KMS-11 (cell line): ENCODE results near the gene LARGE1.

Source experiments
- H2AFZ ChIP-seq: fragments of 200-600 bp; sonication (generic); 2 replicates; pipeline ENCODE4 v1.6.1; 2016; ENCODE audit warnings: antibody characterized with exemption, mixed run types, low read depth
- H3K27ac ChIP-seq: fragments of 200-600 bp; sonication (generic); 2 replicates; pipeline ENCODE4 v1.6.1; 2016; ENCODE audit warnings: mild to moderate bottlenecking, mixed run types
- H3K27me3 ChIP-seq: fragments of 200-600 bp; sonication (generic); 2 replicates; pipeline ENCODE4 v1.6.1; 2017; ENCODE audit warnings: mild to moderate bottlenecking, low read depth, mixed run types, moderate library complexity; ENCODE audit not compliant: insufficient read depth
- H3K36me3 ChIP-seq: fragments of 200-600 bp; sonication (generic); 2 replicates; pipeline ENCODE4 v1.6.1; 2017; ENCODE audit warnings: mild to moderate bottlenecking, mixed run types; ENCODE audit not compliant: insufficient read depth
- H3K4me1 ChIP-seq: fragments of 200-600 bp; sonication (generic); 2 replicates; pipeline ENCODE4 v1.6.1; 2016; ENCODE audit warnings: mild to moderate bottlenecking, low read depth, mixed run types; ENCODE audit not compliant: poor library complexity, severe bottlenecking
- H3K4me2 ChIP-seq: fragments of 200-600 bp; sonication (generic); 2 replicates; pipeline ENCODE4 v1.7.0; 2016; ENCODE audit warnings: mild to moderate bottlenecking, mixed run types
- H3K4me3 ChIP-seq: fragments of 200-600 bp; sonication (generic); IDR thresholded peaks from 2 replicates; pipeline ENCODE4 v1.6.1; 2017; ENCODE audit warnings: low read depth, low read length, mixed read lengths; ENCODE audit not compliant: insufficient read depth
- H3K79me2 ChIP-seq: fragments of 200-600 bp; sonication (generic); 2 replicates; pipeline ENCODE4 v1.6.1; 2016; ENCODE audit warnings: low read depth, mixed run types; ENCODE audit not compliant: insufficient read depth
- H3K9ac ChIP-seq: fragments of 200-600 bp; sonication (generic); 2 replicates; pipeline ENCODE4 v1.6.1; 2016; ENCODE audit warnings: mild to moderate bottlenecking, mixed run types
- H4K20me1 ChIP-seq: fragments of 200-600 bp; sonication (generic); 2 replicates; pipeline ENCODE4 v1.6.1; 2016; ENCODE audit warnings: mild to moderate bottlenecking, mixed run types; ENCODE audit not compliant: insufficient read depth
- TF ChIP-seq, protein P1 (sequence below): fragments of 200-600 bp; sonication (generic); conservative IDR thresholded peaks from 2 replicates; pipeline ENCODE4 v1.6.1; 2017; ENCODE audit warnings: low read depth, mild to moderate bottlenecking, antibody characterized with exemption, low read length, moderate library complexity, mixed read lengths

LARGE1 gene

DNA sequence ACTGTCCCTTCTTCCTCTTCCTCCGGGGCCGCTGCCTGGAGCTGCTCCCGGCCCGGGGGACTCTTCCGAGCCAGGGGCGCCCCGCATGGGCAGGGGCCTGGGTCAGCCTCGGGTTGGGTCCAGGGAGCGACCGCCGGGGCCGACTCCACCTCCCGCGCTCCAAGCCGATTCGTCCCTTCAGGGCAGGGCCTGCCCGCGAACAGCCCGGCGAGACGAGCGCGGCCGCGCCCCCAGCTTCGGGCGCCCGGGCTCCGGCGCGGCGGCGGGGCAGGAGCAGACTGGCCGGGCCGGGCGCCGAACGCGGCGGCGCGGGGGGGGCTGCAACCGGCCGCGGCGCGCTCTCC, at the start of gene LARGE1:
Gene LARGE1, minus strand, starts transcription at position 280 of the 344 bp plus-strand sequence.
- TF ChIP-seq, protein P1, sequence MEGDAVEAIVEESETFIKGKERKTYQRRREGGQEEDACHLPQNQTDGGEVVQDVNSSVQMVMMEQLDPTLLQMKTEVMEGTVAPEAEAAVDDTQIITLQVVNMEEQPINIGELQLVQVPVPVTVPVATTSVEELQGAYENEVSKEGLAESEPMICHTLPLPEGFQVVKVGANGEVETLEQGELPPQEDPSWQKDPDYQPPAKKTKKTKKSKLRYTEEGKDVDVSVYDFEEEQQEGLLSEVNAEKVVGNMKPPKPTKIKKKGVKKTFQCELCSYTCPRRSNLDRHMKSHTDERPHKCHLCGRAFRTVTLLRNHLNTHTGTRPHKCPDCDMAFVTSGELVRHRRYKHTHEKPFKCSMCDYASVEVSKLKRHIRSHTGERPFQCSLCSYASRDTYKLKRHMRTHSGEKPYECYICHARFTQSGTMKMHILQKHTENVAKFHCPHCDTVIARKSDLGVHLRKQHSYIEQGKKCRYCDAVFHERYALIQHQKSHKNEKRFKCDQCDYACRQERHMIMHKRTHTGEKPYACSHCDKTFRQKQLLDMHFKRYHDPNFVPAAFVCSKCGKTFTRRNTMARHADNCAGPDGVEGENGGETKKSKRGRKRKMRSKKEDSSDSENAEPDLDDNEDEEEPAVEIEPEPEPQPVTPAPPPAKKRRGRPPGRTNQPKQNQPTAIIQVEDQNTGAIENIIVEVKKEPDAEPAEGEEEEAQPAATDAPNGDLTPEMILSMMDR = no peak
- H4K20me1 ChIP-seq = peaks cover 8% of the 10 kb centered on the region; the same call in 1 of the 2 replicates
- H2AFZ ChIP-seq = peak within 1 kb of the TSS; percentile 98
- H3K36me3 ChIP-seq = no peaks in the 10 kb centered on the region
- no peak within 1 kb of the TSS for H3K4me3 ChIP-seq
- H3K27ac ChIP-seq = no peak within 1 kb of the TSS
- no peaks in the 10 kb centered on the region for H3K79me2 ChIP-seq
- peaks cover 35% of the 10 kb centered on the region for H3K4me1 ChIP-seq
- peak within 1 kb of the TSS; percentile 44; the same call in 1 of the 2 replicates for H3K9ac ChIP-seq
- peaks cover 12% of the 10 kb centered on the region for H3K27me3 ChIP-seq
- peak within 1 kb of the TSS; percentile 91 for H3K4me2 ChIP-seq

DNA sequence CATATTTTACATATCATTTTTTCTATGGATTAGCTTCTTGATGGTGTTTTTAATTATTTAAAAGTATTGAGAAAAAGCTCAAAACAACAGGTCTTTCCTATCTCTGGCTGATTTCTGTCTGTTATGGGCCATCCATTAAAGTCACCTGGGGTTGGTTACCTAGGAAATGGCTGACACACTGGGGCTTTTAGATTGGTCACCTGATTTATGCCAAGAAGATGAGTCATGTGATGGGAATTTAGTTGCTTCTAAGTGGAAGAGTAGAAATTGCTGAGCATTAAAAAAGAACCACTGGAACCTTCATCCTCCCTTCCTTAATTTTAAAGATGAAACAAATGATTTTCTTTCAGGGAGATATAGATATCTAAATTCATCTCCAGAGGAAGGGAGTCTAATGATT, 48.8 kb upstream of the LARGE1 start:
- H3K4me2 ChIP-seq = no peak overlapping the region
- no peak overlapping the region for H3K4me3 ChIP-seq
- H3K4me1 ChIP-seq = no peaks in the 10 kb centered on the region
- no peaks in the 10 kb centered on the region for H3K79me2 ChIP-seq
- TF ChIP-seq, protein P1 = no peak
- H3K27ac ChIP-seq = no peak overlapping the region
- no peaks in the 10 kb centered on the region for H3K36me3 ChIP-seq
- no peaks in the 10 kb centered on the region for H4K20me1 ChIP-seq
- no peak overlapping the region for H3K9ac ChIP-seq
- no peak overlapping the region for H2AFZ ChIP-seq
- H3K27me3 ChIP-seq = no peaks in the 10 kb centered on the region

DNA sequence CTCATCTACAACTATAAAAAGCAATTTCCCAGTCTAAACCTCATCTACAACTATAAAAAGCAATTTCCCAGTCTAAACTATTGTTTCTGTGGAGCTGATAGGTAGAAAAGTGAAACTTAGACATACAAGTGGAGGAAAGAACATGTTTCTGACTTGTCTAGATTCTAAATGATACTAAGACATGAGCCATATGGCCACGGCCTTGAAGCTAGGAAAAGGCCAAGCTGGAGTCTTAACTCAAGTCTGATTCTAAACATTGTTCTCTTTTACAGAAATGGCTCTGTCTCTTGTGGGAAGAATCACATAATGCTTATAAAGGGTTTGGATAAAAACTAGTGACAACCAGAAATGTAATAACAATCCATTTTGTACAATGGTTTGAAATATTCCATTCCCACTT, 43.8 kb upstream of the LARGE1 start:
- H3K36me3 ChIP-seq = no peaks in the 10 kb centered on the region
- no peaks in the 10 kb centered on the region for H3K79me2 ChIP-seq
- H3K9ac ChIP-seq = no peak overlapping the region
- H3K4me1 ChIP-seq = no peaks in the 10 kb centered on the region
- H3K27me3 ChIP-seq = no peaks in the 10 kb centered on the region
- no peak overlapping the region for H2AFZ ChIP-seq
- no peak overlapping the region for H3K4me3 ChIP-seq
- no peak overlapping the region for H3K4me2 ChIP-seq
- no peaks in the 10 kb centered on the region for H4K20me1 ChIP-seq
- no peak overlapping the region for H3K27ac ChIP-seq
- TF ChIP-seq, protein P1 = no peak

DNA sequence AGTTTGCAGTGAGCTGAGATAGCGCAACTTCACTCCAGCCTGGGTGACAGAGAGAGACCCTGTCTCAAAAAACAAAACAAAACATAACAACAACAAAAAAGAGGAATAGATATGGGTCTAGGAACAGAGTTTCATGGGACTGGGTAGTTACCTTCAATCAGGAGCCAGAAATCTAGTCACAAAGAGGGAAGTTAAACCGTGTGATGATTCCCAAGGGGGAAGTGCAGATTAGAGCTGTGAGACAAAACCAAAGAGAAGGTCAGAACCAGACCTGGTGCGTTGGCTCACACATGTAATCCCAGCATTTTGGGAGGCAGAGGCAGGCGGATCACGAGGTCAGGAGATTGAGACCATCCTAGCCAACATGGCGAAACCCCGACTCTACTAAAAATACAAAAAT, 42.1 kb upstream of the LARGE1 start:
- no peak overlapping the region for H2AFZ ChIP-seq
- H3K9ac ChIP-seq = no peak overlapping the region
- H3K4me3 ChIP-seq = no peak overlapping the region
- H3K36me3 ChIP-seq = no peaks in the 10 kb centered on the region
- H4K20me1 ChIP-seq = no peaks in the 10 kb centered on the region
- no peaks in the 10 kb centered on the region for H3K27me3 ChIP-seq
- no peak overlapping the region for H3K27ac ChIP-seq
- TF ChIP-seq, protein P1 = no peak
- no peaks in the 10 kb centered on the region for H3K4me1 ChIP-seq
- H3K4me2 ChIP-seq = no peak overlapping the region
- no peaks in the 10 kb centered on the region for H3K79me2 ChIP-seq
